Hepatocyte (in vitro differentiated cells): ENCODE measurements around the gene TMEM114. TPM values are rescaled to one million over a fixed set of nuclear protein-coding genes. Genes with fewer than 3 reads are reported as not detected.
A peak's percentile ranks its signal among the peaks of the same experiment; 100 is the strongest.

Experiments
- DNase-seq: peaks from one replicate; pipeline ENCODE4 v3.0.0-alpha.2; 2016; ENCODE audit warnings: low spot score
- H2AFZ ChIP-seq: fragments of 200-600 bp; sonication (generic); 2 replicates; pipeline ENCODE4 v1.6.0; 2016; ENCODE audit warnings: antibody characterized with exemption, mild to moderate bottlenecking
- H3K27ac ChIP-seq: fragments of 200-600 bp; sonication (generic); 2 replicates; pipeline ENCODE4 v1.5.1; 2016; ENCODE audit warnings: mild to moderate bottlenecking
- H3K27me3 ChIP-seq: fragments of 200-600 bp; sonication (generic); 2 replicates; pipeline ENCODE4 v1.6.1; 2016
- H3K36me3 ChIP-seq: fragments of 200-600 bp; sonication (generic); replicated peaks from 2 replicates; pipeline ENCODE4 v1.5.1; 2016; ENCODE audit warnings: low read depth; ENCODE audit not compliant: insufficient read depth
- H3K4me1 ChIP-seq: fragments of 200-600 bp; sonication (generic); 2 replicates; pipeline ENCODE4 v1.5.1; 2016; ENCODE audit warnings: mild to moderate bottlenecking, moderate library complexity; ENCODE audit not compliant: insufficient read depth
- H3K4me2 ChIP-seq: fragments of 200-600 bp; sonication (generic); 2 replicates; pipeline ENCODE4 v1.6.0; 2016
- H3K4me3 ChIP-seq: fragments of 200-600 bp; sonication (generic); 2 replicates; pipeline ENCODE4 v1.5.1; 2016; ENCODE audit warnings: mild to moderate bottlenecking
- H3K79me2 ChIP-seq: fragments of 200-600 bp; sonication (generic); 2 replicates; pipeline ENCODE4 v1.6.0; 2017; ENCODE audit warnings: mild to moderate bottlenecking
- H3K9me2 ChIP-seq: fragments of 200-600 bp; sonication (generic); replicated peaks from 2 replicates; pipeline ENCODE4 v1.6.0; 2017; ENCODE audit warnings: mild to moderate bottlenecking; ENCODE audit not compliant: insufficient read depth
- H3K9me3 ChIP-seq: fragments of 200-600 bp; sonication (generic); 2 replicates; pipeline ENCODE4 v1.5.1; 2016; ENCODE audit warnings: low read depth, mild to moderate bottlenecking
- H4K20me1 ChIP-seq: fragments of 200-600 bp; sonication (generic); 2 replicates; pipeline ENCODE4 v1.6.0; 2016; ENCODE audit warnings: mild to moderate bottlenecking; ENCODE audit not compliant: insufficient read depth, poor library complexity, severe bottlenecking
- CTCF ChIP-seq: fragments of 200-600 bp; sonication (generic); IDR thresholded peaks from 2 replicates; pipeline ENCODE4 v1.5.1; 2016; ENCODE audit warnings: antibody characterized with exemption, mild to moderate bottlenecking; ENCODE audit not compliant: poor library complexity
- EZH2 ChIP-seq: fragments of 200-600 bp; sonication (generic); IDR thresholded peaks from 2 replicates; pipeline ENCODE4 v1.6.1; 2016; ENCODE audit warnings: antibody characterized with exemption, mild to moderate bottlenecking, borderline replicate concordance
- EZH2phosphoT487 ChIP-seq: fragments of 200-600 bp; sonication (generic); IDR thresholded peaks from one replicate; pipeline ENCODE4 v1.6.1; 2018; ENCODE audit warnings: antibody characterized with exemption, mild to moderate bottlenecking, low read depth, moderate library complexity; ENCODE audit not compliant: unreplicated experiment, severe bottlenecking
- WGBS: methylation state at CpG from one replicate; pipeline ENCODE4 v1.1.6; 2016; ENCODE audit warnings: low lambda C conversion rate; ENCODE audit errors: missing lambda C conversion rate; 5-methylcytosine and 5-hydroxymethylcytosine counted together
- polyA plus RNA-seq: library from polyadenylated mRNA; unstranded; fragments of >200 nt; fragmentation: Nextera tagmentation; extraction: Ambion mirVana; gene quantifications from 2 replicates; pipeline ENCODE4 v1.2.1, GENCODE V29; 2016
- total RNA-seq: library from RNA; depleted of rRNA; stranded (reverse); fragments of >200 nt; gene quantifications from 2 replicates; pipeline ENCODE4 v1.2.3, GENCODE V29; 2014

TMEM114 gene
- total and polyA plus RNA-seq, 2 experiments from 2014 or later: not detected

GRCh38 chr16:8588682-8589056 lies 1.6 kb downstream of the TMEM114 start:
- 5% methylated on average over 9 of the region's 9 CpGs for WGBS
- Histone ChIP-seq H3K9me2 (no peaks in the 10 kb centered on the region), H3K27ac (no peak overlapping the region), H2AFZ (no peak overlapping the region), H4K20me1 (no peaks in the 10 kb centered on the region), H3K4me3 (no peak overlapping the region), H3K4me1 (peaks cover 8% of the 10 kb centered on the region), H3K79me2 (no peaks in the 10 kb centered on the region), H3K4me2 (peak overlapping the region; percentile 77), H3K36me3 (no peaks in the 10 kb centered on the region), H3K9me3 (no peaks in the 10 kb centered on the region), H3K27me3 (peaks cover 60% of the 10 kb centered on the region)
- TF ChIP-seq CTCF (no peak), EZH2phosphoT487 (no peak), EZH2 (no peak)
- no peak for DNase-seq

GRCh38 chr16:8587065-8587464 lies 3.2 kb downstream of the TMEM114 start:
- H2AFZ ChIP-seq: no peak overlapping the region
- no peaks in the 10 kb centered on the region for H3K36me3 ChIP-seq
- no peak overlapping the region for H3K27ac ChIP-seq
- H3K9me2 ChIP-seq: no peaks in the 10 kb centered on the region
- DNase-seq: no peak
- peaks cover 54% of the 10 kb centered on the region for H3K27me3 ChIP-seq
- H3K4me2 ChIP-seq: no peak overlapping the region
- peaks cover 8% of the 10 kb centered on the region for H3K4me1 ChIP-seq
- H3K4me3 ChIP-seq: no peak overlapping the region
- no peaks in the 10 kb centered on the region for H4K20me1 ChIP-seq
- H3K9me3 ChIP-seq: no peaks in the 10 kb centered on the region
- H3K79me2 ChIP-seq: no peaks in the 10 kb centered on the region
- no peak for TF ChIP-seq EZH2phosphoT487
- TF ChIP-seq CTCF: no peak
- TF ChIP-seq EZH2: no peak

- Histone ChIP-seq H2AFZ (no peak overlapping the region), H3K79me2 (no peaks in the 10 kb centered on the region), H3K9me2 (no peaks in the 10 kb centered on the region), H3K27ac (no peak overlapping the region), H3K4me1 (peaks cover 8% of the 10 kb centered on the region), H3K36me3 (no peaks in the 10 kb centered on the region), H3K4me2 (no peak overlapping the region), H3K4me3 (no peak overlapping the region), H3K27me3 (peaks cover 48% of the 10 kb centered on the region), H4K20me1 (no peaks in the 10 kb centered on the region), H3K9me3 (no peaks in the 10 kb centered on the region)
- WGBS: 89% methylated on average over 3 of the region's 3 CpGs
- no peak for DNase-seq
- no peak for TF ChIP-seq EZH2phosphoT487
- TF ChIP-seq CTCF: no peak
- no peak for TF ChIP-seq EZH2
These were observed 4.5 kb downstream of the TMEM114 start for GRCh38 chr16:8585857-8586256.

- Histone ChIP-seq H3K27me3 (peaks cover 40% of the 10 kb centered on the region), H2AFZ (no peak overlapping the region), H3K79me2 (no peaks in the 10 kb centered on the region), H3K9me2 (no peaks in the 10 kb centered on the region), H3K9me3 (no peaks in the 10 kb centered on the region), H3K27ac (no peak overlapping the region), H3K36me3 (no peaks in the 10 kb centered on the region), H4K20me1 (no peaks in the 10 kb centered on the region), H3K4me1 (peaks cover 4% of the 10 kb centered on the region), H3K4me3 (no peak overlapping the region), H3K4me2 (no peak overlapping the region)
- no peak for DNase-seq
- TF ChIP-seq EZH2phosphoT487: no peak
- TF ChIP-seq CTCF: no peak
- no peak for TF ChIP-seq EZH2
- 95% methylated on average over 2 of the region's 2 CpGs for WGBS
These were observed 5.3 kb downstream of the TMEM114 start for GRCh38 chr16:8585041-8585440.
